Measurements from ENCODE around the gene KDM5D. TPM values are rescaled to one million over a fixed set of nuclear protein-coding genes. Genes with fewer than 3 reads are reported as not detected.

KDM5D gene
- total and polyA plus RNA-seq, 2 donors (not counting 3 experiments of a cell fraction or from before 2014, with no cell fraction given) = 30.3 to 40.2 TPM

DNA sequence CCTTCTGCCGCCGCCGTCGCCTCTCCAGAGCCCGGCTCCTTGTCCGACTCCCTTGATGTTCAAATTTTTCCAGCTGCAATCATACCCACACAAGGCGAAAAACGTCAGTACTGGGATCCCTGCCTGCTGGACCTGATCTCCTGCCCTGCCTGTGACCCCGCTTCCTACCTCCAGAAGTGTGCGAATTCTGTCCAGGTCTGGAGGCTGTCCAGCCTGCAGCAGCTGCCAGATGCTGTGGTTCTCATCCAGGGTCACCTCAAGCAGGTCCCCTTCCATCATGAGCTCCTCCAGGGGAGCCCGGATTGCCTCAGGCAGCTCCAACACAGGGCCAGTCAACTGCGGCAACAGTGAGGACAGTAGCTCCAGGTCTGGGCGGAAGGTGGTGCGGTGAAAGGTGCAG is 38.3 kb downstream of the KDM5D start:
- CTCF ChIA-PET = no interaction called here
- H3K27me3 ChIP-seq (ENCODE audit: control insufficient read depth in 2 of 2, insufficient read depth in 2 of 2, low read length in 2 of 2) = no peaks in the 10 kb centered on the region
- no peak overlapping the region for H3K4me2 ChIP-seq (ENCODE audit: insufficient read depth, low read length)
- POLR2A ChIA-PET = no interaction called here
- no peaks in the 10 kb centered on the region for H3K9me3 ChIP-seq (replicated peaks; ENCODE audit: control insufficient read depth, insufficient read depth, low read length)
- H3K36me3 ChIP-seq (ENCODE audit: control insufficient read depth in 2 of 2, extremely low read depth in 1 of 2, insufficient read depth in 2 of 2, low read length in 2 of 2) = peaks cover 6 to 28% of the 10 kb centered on the region in 2 experiments
- no peak overlapping the region for H3K9ac ChIP-seq (replicated peaks; ENCODE audit: extremely low read depth, insufficient read depth, low read length)
- no peaks in the 10 kb centered on the region for H3K9me1 ChIP-seq (replicated peaks; ENCODE audit: control insufficient read depth, extremely low read depth, insufficient read depth, low read length)
- H3K79me2 ChIP-seq (ENCODE audit: control insufficient read depth, insufficient read depth, low read length) = no peaks in the 10 kb centered on the region
- H2AFZ ChIP-seq (ENCODE audit: low read depth, low read length) = no peak overlapping the region
- no peak overlapping the region for H3K27ac ChIP-seq (ENCODE audit: insufficient read depth, low read depth, low read length)
- TF ChIP-seq FOS (IDR thresholded peaks at IDR 0.05; ENCODE audit: borderline replicate concordance, insufficient read depth, low read length) (no peak), POLR2AphosphoS5 (IDR thresholded peaks at IDR 0.05; ENCODE audit: insufficient read depth, low read depth, low read length) (no peak), GATA2 (IDR thresholded peaks at IDR 0.05; ENCODE audit: insufficient read depth, insufficient read length, low read depth, low read length) (no peak), POLR2A (IDR thresholded peaks at IDR 0.05; ENCODE audit: low read depth, low read length) (no peak), CTCF (IDR thresholded peaks at IDR 0.05; ENCODE audit: extremely low read depth in 1 of 2, insufficient read depth in 1 of 2, low read depth in 1 of 2, low read length in 2 of 2) (no peak), MAX (IDR thresholded peaks at IDR 0.05; ENCODE audit: insufficient read depth, insufficient read length) (no peak), JUN (IDR thresholded peaks at IDR 0.05; ENCODE audit: borderline replicate concordance, insufficient read depth, insufficient read length, low read depth) (no peak), MYC (IDR thresholded peaks at IDR 0.05; ENCODE audit: low read depth, low read length) (no peak), EZH2 (IDR thresholded peaks at IDR 0.05; ENCODE audit: borderline replicate concordance, low read depth, low read length, severe bottlenecking) (no peak)
- intact Hi-C loops (cut with micrococcal nuclease) (no loop called here), dilution Hi-C loops (cut with MboI; ENCODE audit: extremely low pct_ligation_motif_present, low sequenced_read_pairs) (no loop called here)
- no peak for DNase-seq (ENCODE audit: low read depth, low spot score)
- no peak for FAIRE-seq
- H3K4me1 ChIP-seq (ENCODE audit: control insufficient read depth, extremely low read depth, insufficient read depth, low read length) = no peaks in the 10 kb centered on the region
- no TSS peak for BruUV-seq (replicated peaks)
- H4K20me1 ChIP-seq (replicated peaks; ENCODE audit: control insufficient read depth, extremely low read depth, insufficient read depth, low read length) = no peaks in the 10 kb centered on the region
- H3K4me3 ChIP-seq (replicated peaks in 1 of 3; ENCODE audit: insufficient read depth in 1 of 3, low read depth in 1 of 3, low read length in 3 of 3) = no peak overlapping the region
